Endothelial cell (in vitro differentiated cells): ENCODE data around the gene PRRC2A. TPM values are rescaled to one million over a fixed set of nuclear protein-coding genes. Genes with fewer than 3 reads are reported as not detected.

Source experiments
- DNase-seq: peaks from one replicate; pipeline ENCODE4 v3.0.0; 2021; ENCODE audit warnings: low spot score
- H3K27ac Mint-ChIP-seq: one replicate; pipeline ENCODE4 v1.8.0; 2021; ENCODE audit warnings: mixed read lengths, inconsistent platforms; ENCODE audit not compliant: unreplicated experiment
- H3K27me3 Mint-ChIP-seq: one replicate; pipeline ENCODE4 v1.8.0; 2021; ENCODE audit warnings: mild to moderate bottlenecking, moderate library complexity, mixed read lengths, inconsistent platforms; ENCODE audit not compliant: unreplicated experiment
- H3K36me3 Mint-ChIP-seq: one replicate; pipeline ENCODE4 v1.8.0; 2021; ENCODE audit warnings: mild to moderate bottlenecking, low read depth, mixed read lengths, inconsistent platforms; ENCODE audit not compliant: unreplicated experiment
- H3K4me1 Mint-ChIP-seq: one replicate; pipeline ENCODE4 v1.8.0; 2021; ENCODE audit warnings: mild to moderate bottlenecking, mixed read lengths, inconsistent platforms; ENCODE audit not compliant: unreplicated experiment
- H3K4me3 Mint-ChIP-seq: one replicate; pipeline ENCODE4 v1.8.0; 2021; ENCODE audit warnings: mild to moderate bottlenecking, mixed read lengths, inconsistent platforms; ENCODE audit not compliant: unreplicated experiment
- H3K9me3 Mint-ChIP-seq: one replicate; pipeline ENCODE4 v1.8.0; 2021; ENCODE audit warnings: mixed read lengths, inconsistent platforms; ENCODE audit not compliant: unreplicated experiment
- total RNA-seq: library from RNA; stranded (reverse); fragmentation: NEBNext Ultra II Directional; extraction: Animal tissue kit (Norgen Biotek cat#: 25700); gene quantifications from one replicate; pipeline ENCODE4 v1.2.1, GENCODE V29; 2021; ENCODE audit not compliant: unreplicated experiment
- TF ChIP-seq, protein P1 (sequence below): fragments of 200-600 bp; sonication (generic); IDR thresholded peaks from one replicate; pipeline ENCODE4 v1.5.0; 2021; ENCODE audit warnings: antibody characterized with exemption; ENCODE audit not compliant: unreplicated experiment

The PRRC2A gene
- total RNA-seq, 1 donor from 2014 or later, result 149 TPM

DNA sequence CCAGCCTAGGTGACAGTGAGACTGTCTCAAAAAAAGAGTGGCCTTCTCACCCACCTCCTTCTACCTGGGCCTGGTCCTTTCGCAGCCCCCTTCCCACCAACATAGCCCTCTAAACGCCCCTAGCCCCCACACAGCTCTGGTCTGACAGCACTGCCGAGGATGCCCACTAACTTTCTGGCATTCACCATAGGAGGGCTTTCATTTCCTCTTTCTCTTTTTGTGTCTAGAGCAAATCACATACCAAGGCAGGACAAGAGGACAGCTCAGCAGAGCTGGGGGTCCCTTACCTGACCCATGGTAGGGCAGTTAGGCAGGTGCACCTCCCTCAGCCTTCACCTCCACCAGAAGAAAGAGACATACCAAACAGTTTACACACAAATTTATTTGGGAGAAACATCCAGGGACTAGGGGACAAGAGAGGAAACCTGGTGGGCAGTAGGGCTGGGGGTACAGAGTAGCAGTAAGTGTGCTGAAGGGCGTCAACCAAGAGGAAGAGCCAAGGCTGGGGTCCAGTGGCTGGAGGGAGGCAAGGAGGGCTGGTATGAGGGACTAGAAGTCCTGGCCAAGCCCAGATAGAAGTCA, 55.9 kb downstream of the PRRC2A start:
- H3K4me1 Mint-ChIP-seq, result peaks cover 16% of the 10 kb centered on the region
- H3K36me3 Mint-ChIP-seq, result peaks cover 18% of the 10 kb centered on the region
- peak overlapping the region; percentile 56 for H3K4me3 Mint-ChIP-seq
- TF ChIP-seq, protein P1, sequence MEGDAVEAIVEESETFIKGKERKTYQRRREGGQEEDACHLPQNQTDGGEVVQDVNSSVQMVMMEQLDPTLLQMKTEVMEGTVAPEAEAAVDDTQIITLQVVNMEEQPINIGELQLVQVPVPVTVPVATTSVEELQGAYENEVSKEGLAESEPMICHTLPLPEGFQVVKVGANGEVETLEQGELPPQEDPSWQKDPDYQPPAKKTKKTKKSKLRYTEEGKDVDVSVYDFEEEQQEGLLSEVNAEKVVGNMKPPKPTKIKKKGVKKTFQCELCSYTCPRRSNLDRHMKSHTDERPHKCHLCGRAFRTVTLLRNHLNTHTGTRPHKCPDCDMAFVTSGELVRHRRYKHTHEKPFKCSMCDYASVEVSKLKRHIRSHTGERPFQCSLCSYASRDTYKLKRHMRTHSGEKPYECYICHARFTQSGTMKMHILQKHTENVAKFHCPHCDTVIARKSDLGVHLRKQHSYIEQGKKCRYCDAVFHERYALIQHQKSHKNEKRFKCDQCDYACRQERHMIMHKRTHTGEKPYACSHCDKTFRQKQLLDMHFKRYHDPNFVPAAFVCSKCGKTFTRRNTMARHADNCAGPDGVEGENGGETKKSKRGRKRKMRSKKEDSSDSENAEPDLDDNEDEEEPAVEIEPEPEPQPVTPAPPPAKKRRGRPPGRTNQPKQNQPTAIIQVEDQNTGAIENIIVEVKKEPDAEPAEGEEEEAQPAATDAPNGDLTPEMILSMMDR, result no peak
- H3K27ac Mint-ChIP-seq, result peak overlapping the region; percentile 84
- H3K9me3 Mint-ChIP-seq, result no peaks in the 10 kb centered on the region
- peaks cover 13% of the 10 kb centered on the region for H3K27me3 Mint-ChIP-seq
- no peak for DNase-seq

DNA sequence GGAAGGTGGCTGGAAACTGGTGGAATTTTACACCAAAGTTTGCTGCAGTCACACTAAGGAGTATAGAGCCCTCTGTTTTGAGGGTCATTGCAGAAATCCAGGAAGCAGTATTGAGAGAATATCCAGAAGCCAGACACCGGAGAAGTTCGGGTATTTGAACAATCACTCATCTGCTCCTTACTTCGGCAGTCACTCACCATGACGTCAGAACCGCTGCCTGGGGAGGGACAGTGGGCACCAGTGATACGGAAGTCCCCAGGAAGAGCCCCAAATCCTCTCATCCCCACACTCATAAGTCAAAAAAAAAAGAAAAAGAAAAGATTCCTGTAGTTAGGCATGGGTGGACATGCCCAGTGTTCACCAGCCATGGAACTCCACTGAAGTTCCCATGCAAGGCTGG, 56.4 kb downstream of the PRRC2A start:
- Mint-ChIP-seq H3K36me3 (peaks cover 18% of the 10 kb centered on the region), H3K27ac (no peak overlapping the region), H3K4me3 (peak overlapping the region; percentile 56), H3K27me3 (peaks cover 13% of the 10 kb centered on the region), H3K9me3 (no peaks in the 10 kb centered on the region), H3K4me1 (peaks cover 20% of the 10 kb centered on the region)
- DNase-seq, result no peak
- TF ChIP-seq, protein P1, result no peak

DNA sequence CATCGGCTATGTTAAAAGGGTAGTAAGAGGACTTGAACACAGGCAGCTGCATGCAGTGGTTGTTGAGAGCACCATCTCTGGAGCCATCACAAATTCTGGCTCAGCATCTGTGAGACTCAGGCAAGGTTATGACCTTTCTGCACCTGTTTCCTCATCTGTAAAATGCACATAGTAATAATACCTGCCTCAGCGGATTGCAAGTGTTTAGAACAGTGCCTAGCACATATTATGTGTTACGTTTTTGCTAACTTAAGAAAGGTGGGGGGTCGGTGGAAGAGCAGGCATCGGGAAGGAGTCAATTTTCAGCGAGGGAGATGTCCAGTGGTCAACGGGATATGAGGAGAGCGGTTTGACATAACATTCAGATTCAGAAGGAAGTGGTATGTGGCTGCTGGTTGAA, 57.4 kb downstream of the PRRC2A start:
- H3K9me3 Mint-ChIP-seq, result no peaks in the 10 kb centered on the region
- peaks cover 14% of the 10 kb centered on the region for H3K36me3 Mint-ChIP-seq
- H3K27ac Mint-ChIP-seq, result no peak overlapping the region
- TF ChIP-seq, protein P1, result no peak
- peaks cover 20% of the 10 kb centered on the region for H3K4me1 Mint-ChIP-seq
- peaks cover 13% of the 10 kb centered on the region for H3K27me3 Mint-ChIP-seq
- no peak for DNase-seq
- peak overlapping the region; percentile 52 for H3K4me3 Mint-ChIP-seq

DNA sequence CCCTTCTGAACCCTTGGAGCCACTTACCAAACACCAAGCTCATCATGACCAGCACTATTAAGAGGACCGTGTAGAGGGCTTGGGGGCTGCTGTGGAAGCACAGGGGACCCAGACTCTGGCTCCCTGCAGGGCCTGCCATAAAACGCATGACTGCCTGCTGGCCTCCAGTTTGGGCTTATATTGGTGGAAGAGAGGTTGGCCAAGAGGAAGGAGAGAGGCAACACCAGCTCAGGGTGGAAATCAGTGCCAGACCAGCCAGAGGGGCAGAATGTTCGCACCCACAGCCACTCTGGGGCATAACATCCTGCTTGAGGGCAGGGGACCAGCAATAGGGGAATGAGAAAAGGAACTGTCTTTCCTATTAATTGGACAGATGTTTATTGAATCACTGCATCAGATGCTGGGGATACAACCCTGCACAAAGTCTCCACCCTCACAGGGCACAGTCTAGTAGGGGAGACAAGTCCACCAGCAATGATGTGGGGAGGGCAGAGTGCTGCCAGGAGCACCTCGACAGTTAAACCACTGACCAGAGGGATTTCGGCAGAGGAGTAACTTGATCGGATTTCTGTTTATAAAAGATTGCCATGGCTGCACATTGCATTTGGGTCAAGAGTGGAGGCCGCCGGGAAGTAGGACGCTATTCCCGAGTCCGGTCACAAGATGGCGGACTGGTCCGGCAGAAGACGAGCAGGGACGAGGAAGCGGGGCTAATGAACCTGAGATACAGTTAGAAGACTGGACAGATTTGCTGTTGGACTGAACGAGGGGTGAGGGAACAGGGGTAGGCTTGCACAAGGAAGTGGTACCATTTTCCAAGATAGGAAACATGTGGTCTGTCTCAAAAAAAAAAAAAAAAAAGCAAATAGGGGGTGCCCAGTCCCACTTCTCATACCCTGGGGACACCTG, 60.0 kb downstream of the PRRC2A start, which contains the start of gene LY6G5C:
LY6G5C (minus strand) TSS at position 842 of the 909 bp plus-strand sequence; CDS start at position 148, 694 bp downstream.
- H3K36me3 Mint-ChIP-seq, result peaks cover 15% of the 10 kb centered on the region
- H3K4me3 Mint-ChIP-seq, result peak within 1 kb of the TSS; percentile 84
- TF ChIP-seq, protein P1, result peak; percentile 29
- H3K9me3 Mint-ChIP-seq, result no peaks in the 10 kb centered on the region
- H3K27me3 Mint-ChIP-seq, result peaks cover 13% of the 10 kb centered on the region
- H3K27ac Mint-ChIP-seq, result peak within 1 kb of the TSS; percentile 88
- peaks cover 24% of the 10 kb centered on the region for H3K4me1 Mint-ChIP-seq
- DNase-seq, result peak; percentile 63
